Activated CD4-positive, alpha-beta T cell treated with anti-CD3 and anti-CD28 coated beads, Interleukin-2, amount 50 U/mL, for 24 hours (primary cell): ENCODE results near the gene FASLG.
"Not testable (repeated sequence)": the region's sequence is repeated elsewhere in the genome, so short reads cannot be mapped to it uniquely, and the experiment has no call there.

Experiments used
- DNase-seq, 2 donors: peaks; one replicate each; pipeline ENCODE4 v3.0.0-alpha.2; 2020; ENCODE audit warnings: low read depth in 1 of 2, low spot score in 1 of 2

The FASLG gene

DNA sequence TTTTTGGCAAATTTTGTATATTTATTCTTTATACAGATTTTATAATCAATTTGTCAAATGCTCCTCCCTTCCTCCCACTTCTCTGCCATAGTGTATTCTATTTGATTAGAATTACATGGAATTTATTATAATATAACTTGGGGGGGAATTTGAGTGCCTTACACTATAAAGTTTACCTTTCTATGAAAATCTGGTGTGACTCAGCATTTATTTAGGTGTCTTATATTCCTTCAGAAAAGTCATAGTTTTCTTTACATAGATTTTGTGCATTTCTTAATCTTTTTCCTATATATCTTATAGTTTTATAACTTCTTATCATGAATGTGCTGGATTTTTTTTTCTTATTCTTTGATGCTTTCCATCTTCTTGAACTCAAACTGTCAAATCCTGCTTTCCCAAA, 21.3 kb downstream of the FASLG start:
- no peak for DNase-seq

GRCh38 chr1:172680733-172681275, 21.9 kb downstream of the FASLG start:
- no peak for DNase-seq

- DNase-seq, result no peak
These were observed 23.9 kb downstream of the FASLG start for GRCh38 chr1:172682812-172683211.

DNA sequence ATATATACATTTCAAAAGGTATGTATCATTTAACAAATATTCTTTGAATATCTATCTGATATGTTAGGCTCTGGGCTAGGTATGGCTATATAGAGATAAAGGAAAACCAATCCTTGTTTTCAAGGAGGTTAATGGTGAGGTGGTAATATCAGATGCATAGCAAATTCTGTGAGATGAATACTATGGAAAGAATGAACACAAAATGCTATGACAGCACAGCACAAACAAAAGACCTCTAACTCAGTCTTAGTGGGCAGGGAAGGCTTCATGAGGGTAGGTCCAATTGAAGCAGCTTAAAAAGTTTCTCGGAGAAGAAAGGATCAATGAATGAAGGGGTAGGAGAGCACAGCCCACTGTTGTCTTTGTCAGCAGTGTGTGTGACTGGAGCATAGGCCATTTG, 27.2 kb downstream of the FASLG start:
- no peak for DNase-seq

GRCh38 chr1:172688428-172689085, 29.7 kb downstream of the FASLG start:
- not testable (repeated sequence) for DNase-seq

GRCh38 chr1:172690925-172691324, 32.0 kb downstream of the FASLG start:
- DNase-seq, result not testable (repeated sequence)

DNA sequence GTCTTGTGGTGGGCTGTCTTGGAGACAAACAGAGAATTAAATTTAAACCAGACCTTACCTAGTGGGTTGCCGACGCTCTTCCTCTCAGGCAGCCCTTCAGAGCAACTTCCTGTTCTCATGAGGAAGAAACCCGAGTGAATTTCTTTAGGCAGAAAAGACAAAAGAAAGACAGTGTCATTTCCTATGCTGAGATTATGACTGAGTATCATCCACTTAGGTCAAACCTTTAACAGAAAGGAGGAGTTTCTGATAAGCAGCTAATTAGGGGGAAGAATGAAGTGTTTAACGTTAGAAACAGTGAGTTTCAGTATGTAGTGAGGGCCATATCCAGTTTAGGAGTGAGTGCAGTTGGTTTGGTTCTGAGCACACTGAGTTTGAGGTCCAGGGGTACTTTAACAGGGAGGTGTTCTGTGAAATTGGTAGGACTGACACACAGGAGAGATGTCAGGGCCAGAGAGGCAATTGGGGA, 38.7 kb downstream of the FASLG start:
- no peak for DNase-seq

- no peak for DNase-seq
These were observed 39.3 kb downstream of the FASLG start for GRCh38 chr1:172698224-172698623.

GRCh38 chr1:172699111-172699510, 40.2 kb downstream of the FASLG start:
- peak; percentile 34 to 81 for DNase-seq

DNA sequence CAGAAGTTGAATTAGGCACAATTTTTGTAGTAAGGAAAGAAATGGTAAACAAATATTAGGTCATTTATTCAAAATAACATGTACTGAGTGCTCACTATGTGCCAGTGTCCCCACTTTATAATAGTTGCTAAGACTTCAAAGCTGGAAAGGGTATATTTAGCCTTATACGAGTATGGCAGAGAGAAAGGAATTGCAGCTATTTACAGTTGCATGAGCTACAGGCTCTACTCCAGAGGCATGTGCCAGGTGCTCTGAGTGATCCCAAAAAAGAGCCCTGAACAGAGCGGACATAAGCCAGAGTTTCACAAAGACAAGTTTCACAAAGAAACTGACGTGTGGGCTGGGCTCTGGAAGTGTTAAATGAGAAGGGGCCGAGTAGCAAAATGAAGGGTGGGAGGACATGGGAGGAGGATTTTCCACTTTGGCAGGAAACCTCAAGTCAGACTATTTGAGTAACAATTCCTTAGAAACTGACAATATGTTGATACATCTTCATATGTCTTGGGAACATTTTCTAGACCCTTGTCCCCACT, 40.9 kb downstream of the FASLG start:
- DNase-seq, result no peak

- DNase-seq, result no peak
These were observed 41.7 kb downstream of the FASLG start for GRCh38 chr1:172700556-172700955.

GRCh38 chr1:172704001-172704400, 45.1 kb downstream of the FASLG start:
- DNase-seq, result no peak

DNA sequence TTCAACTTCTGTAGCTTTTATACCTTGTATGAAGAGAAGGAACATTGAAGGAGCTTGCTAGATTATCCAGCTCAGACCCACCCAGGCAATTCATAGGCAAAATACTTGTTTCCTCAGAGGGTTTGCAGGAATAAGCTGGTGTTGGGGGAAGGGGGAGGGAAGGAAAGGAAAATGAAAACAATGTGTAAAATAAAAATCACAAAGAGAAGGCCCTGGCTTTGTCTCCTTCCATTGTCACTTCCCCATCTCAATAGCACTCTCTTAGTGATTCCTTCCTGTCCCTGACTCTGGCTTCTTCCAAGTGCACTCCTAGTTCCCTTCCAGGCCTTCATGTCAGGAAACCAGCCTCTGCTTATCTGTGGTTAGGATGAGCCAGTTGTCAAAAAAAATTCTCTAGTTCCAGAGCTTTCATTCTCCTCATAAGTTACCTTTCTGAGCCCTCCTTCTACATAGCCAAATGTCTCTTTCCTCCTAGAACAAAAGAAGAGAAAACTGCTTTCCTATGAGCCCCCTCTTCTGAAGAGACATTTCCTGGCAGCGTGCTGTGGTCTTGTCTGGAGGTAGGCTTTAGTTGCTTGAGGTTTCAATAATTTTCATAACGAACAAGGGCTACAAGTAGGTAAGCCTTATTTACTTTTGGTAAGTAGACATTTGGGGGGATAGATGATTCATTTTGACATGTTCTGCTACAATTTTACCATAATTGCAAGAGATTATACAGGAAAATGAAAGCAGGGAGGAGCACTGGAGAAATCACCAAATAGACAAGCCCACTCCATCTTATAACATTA, 45.7 kb downstream of the FASLG start:
- DNase-seq, result no peak

- DNase-seq, result peak in 1 of 2 donors; percentile 68
These were observed 49.5 kb downstream of the FASLG start for GRCh38 chr1:172708452-172708851.

- DNase-seq, result no peak
These were observed 52.7 kb downstream of the FASLG start for GRCh38 chr1:172711558-172711957.

DNA sequence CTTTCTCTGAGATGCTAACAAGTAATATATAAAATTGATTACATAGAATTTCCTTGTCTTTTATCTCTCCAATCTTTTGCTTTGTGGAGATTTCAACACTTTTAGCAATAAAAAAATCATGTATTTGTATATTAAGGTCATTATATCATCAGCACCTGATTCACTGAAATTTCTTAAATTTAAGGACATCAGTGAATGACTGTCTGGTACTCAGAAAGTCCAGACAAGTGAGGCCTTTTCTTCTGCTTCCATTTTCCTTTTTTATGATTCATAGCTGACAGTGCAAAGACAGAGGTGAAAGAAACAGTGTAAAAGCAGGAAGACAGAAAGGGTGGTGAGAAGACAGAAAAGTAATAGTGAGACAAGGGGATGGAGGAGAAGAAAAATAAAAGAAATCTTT, 54.6 kb downstream of the FASLG start:
- no peak for DNase-seq
